ENCODE results near the gene AUTS2. TPM values are rescaled to one million over a fixed set of nuclear protein-coding genes. Genes with fewer than 3 reads are reported as not detected.

The AUTS2 gene
- total RNA-seq, 3 donors from 2014 or later: 31.5 to 94.3 (median 81.3) TPM

DNA sequence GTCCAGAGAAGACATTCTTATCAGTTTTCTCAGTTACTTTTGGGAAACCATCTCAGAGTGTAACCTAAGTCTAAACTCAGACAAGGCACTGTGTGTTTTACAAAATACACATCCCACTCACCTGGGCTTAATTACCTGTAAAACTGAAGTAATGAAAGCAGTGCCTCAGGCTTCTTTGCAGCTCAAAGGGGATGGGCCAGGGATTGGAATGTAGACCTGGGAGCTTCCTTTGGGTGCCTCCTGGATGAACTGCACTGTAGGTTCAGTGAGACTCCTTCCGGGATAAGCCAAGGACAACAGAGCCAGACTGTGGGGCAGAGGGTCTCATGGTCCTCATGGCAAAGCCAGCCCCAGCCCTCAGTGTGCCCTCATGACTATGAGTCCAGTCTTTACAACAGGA is 861.3 kb downstream of the AUTS2 start:
- no peak for TF ChIP-seq POLR2AphosphoS5 (IDR thresholded peaks at IDR 0.05)
- TF ChIP-seq, protein P1, sequence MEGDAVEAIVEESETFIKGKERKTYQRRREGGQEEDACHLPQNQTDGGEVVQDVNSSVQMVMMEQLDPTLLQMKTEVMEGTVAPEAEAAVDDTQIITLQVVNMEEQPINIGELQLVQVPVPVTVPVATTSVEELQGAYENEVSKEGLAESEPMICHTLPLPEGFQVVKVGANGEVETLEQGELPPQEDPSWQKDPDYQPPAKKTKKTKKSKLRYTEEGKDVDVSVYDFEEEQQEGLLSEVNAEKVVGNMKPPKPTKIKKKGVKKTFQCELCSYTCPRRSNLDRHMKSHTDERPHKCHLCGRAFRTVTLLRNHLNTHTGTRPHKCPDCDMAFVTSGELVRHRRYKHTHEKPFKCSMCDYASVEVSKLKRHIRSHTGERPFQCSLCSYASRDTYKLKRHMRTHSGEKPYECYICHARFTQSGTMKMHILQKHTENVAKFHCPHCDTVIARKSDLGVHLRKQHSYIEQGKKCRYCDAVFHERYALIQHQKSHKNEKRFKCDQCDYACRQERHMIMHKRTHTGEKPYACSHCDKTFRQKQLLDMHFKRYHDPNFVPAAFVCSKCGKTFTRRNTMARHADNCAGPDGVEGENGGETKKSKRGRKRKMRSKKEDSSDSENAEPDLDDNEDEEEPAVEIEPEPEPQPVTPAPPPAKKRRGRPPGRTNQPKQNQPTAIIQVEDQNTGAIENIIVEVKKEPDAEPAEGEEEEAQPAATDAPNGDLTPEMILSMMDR (IDR thresholded peaks at IDR 0.05): no peak
- TF ChIP-seq POLR2A (IDR thresholded peaks at IDR 0.05): no peak
- no peak overlapping the region for H3K4me3 ChIP-seq
- no peak for DNase-seq (ENCODE audit: low spot score in 2 of 2)
- H3K36me3 ChIP-seq: no peaks in the 10 kb centered on the region
- no peaks in the 10 kb centered on the region for H3K27me3 ChIP-seq
- no peak overlapping the region for H3K27ac ChIP-seq
- no peaks in the 10 kb centered on the region for H3K9me3 ChIP-seq
- intact Hi-C loops (cut with DNase I; ENCODE audit: low total_unique reads): no loop called here
- no peaks in the 10 kb centered on the region for H3K4me1 ChIP-seq

- Histone ChIP-seq H3K27me3 (no peaks in the 10 kb centered on the region), H3K36me3 (no peaks in the 10 kb centered on the region), H3K27ac (no peak overlapping the region), H3K4me3 (no peak overlapping the region), H3K9me3 (no peaks in the 10 kb centered on the region), H3K4me1 (no peaks in the 10 kb centered on the region)
- DNase-seq (ENCODE audit: low spot score in 2 of 2): no peak
- intact Hi-C loops (cut with DNase I; ENCODE audit: low total_unique reads): no loop called here
- TF ChIP-seq, protein P1 (IDR thresholded peaks at IDR 0.05): no peak
- TF ChIP-seq POLR2A (IDR thresholded peaks at IDR 0.05) (no peak), POLR2AphosphoS5 (IDR thresholded peaks at IDR 0.05) (no peak)
These were observed 861.8 kb downstream of the AUTS2 start for GRCh38 chr7:70460071-70460470.

- TF ChIP-seq POLR2AphosphoS5 (IDR thresholded peaks at IDR 0.05) (no peak), POLR2A (IDR thresholded peaks at IDR 0.05) (no peak)
- TF ChIP-seq, protein P1 (IDR thresholded peaks at IDR 0.05): no peak
- Histone ChIP-seq H3K9me3 (no peaks in the 10 kb centered on the region), H3K36me3 (no peaks in the 10 kb centered on the region), H3K27ac (no peak overlapping the region), H3K27me3 (no peaks in the 10 kb centered on the region), H3K4me3 (no peak overlapping the region), H3K4me1 (no peaks in the 10 kb centered on the region)
- intact Hi-C loops (cut with DNase I; ENCODE audit: low total_unique reads): no loop called here
- DNase-seq (ENCODE audit: low spot score in 2 of 2): no peak
These were observed 862.3 kb downstream of the AUTS2 start for GRCh38 chr7:70460562-70460961.

DNA sequence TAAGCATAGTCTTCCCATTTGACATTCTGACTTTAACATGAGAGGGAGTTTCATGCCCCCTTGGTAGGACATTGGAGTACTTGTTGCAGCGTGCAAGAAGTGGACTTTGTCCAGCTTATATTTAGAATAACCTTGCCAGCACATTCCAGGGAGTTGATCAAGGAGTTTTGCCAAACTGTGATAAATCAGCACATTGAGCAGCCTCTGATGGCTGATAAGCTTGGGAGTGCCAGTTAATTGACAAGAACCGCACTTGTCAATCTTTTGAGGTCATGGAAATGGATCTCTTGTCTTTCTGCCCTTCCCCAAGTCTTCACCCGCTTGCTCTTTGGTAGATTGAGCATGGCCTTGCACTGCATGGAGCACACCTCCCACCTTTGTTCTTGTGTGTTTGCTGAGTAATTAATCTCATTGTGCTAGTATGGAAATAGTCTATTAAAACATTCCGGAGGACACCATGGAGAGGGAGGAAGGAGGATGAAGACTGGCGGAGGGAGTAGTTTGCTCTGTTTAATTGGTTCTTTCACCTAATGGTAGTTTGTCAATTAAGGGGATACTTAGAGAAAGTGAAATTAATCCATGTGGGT is 865.2 kb downstream of the AUTS2 start:
- TF ChIP-seq POLR2A (IDR thresholded peaks at IDR 0.05) (no peak), POLR2AphosphoS5 (IDR thresholded peaks at IDR 0.05) (no peak)
- TF ChIP-seq, protein P1 (IDR thresholded peaks at IDR 0.05): no peak
- intact Hi-C loops (cut with DNase I; ENCODE audit: low total_unique reads): no loop called here
- no peaks in the 10 kb centered on the region for H3K36me3 ChIP-seq
- no peaks in the 10 kb centered on the region for H3K4me1 ChIP-seq
- DNase-seq (ENCODE audit: low spot score in 2 of 2): no peak
- H3K4me3 ChIP-seq: no peak overlapping the region
- H3K27ac ChIP-seq: no peak overlapping the region
- no peaks in the 10 kb centered on the region for H3K9me3 ChIP-seq
- H3K27me3 ChIP-seq: no peaks in the 10 kb centered on the region

DNA sequence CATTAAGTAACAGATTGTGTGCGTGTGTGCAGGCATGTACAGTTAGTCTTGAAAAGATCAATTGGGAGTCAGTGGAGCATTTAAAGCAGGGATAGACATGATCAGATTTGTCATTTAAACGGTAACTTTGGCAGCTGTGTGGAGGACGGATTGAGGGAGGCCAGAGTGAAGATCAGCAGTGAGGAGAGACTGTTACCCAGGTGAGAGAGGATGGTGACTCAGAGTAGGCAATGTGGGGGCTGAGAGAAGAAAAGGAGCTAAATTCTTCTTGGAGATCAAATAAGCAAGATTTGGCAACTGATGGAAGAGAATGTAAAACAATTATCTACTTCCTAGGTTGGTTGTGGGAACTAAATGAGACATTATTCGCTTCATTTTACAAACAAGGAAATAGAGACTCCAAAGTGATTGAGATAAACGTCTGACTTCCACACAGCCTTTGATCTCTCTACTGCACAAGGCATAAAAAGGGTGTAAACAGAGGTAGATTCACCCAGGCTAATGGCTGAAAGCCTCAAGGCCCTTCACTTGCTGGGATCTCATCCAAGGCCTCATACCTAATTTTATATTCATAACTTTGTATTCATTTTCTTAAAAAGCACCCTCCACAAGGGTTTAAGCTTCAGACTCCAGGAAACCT is 868.6 kb downstream of the AUTS2 start:
- intact Hi-C loops (cut with DNase I; ENCODE audit: low total_unique reads): no loop called here
- TF ChIP-seq POLR2AphosphoS5 (IDR thresholded peaks at IDR 0.05) (no peak), POLR2A (IDR thresholded peaks at IDR 0.05) (no peak)
- TF ChIP-seq, protein P1 (IDR thresholded peaks at IDR 0.05): no peak
- DNase-seq (ENCODE audit: low spot score in 2 of 2): no peak
- H3K4me3 ChIP-seq: no peak overlapping the region
- H3K4me1 ChIP-seq: no peaks in the 10 kb centered on the region
- no peaks in the 10 kb centered on the region for H3K36me3 ChIP-seq
- H3K27ac ChIP-seq: no peak overlapping the region
- H3K9me3 ChIP-seq: no peaks in the 10 kb centered on the region
- no peaks in the 10 kb centered on the region for H3K27me3 ChIP-seq

Measured in breast epithelium (tissue), 4 donors.